PC-3 (cell line): ENCODE results near the gene GAD2. TPM values are rescaled to one million over a fixed set of nuclear protein-coding genes. Genes with fewer than 3 reads are reported as not detected.
A peak's percentile ranks its signal among the peaks of the same experiment; 100 is the strongest.
"Not testable (repeated sequence)": the region's sequence is repeated elsewhere in the genome, so short reads cannot be mapped to it uniquely, and the experiment has no call there.

ENCODE experiments used
- ATAC-seq: fragments of 200-7000 bp; cut with Tn5 transposase; 2 replicates; pipeline ENCODE4 v1.9.1; 2020; ENCODE audit warnings: mild to moderate bottlenecking, moderate library complexity
- BruUV-seq: library from RNA; stranded (reverse); fragments of 400-500 nt; replicated peaks from 2 replicates; lab custom pipeline; 2021; lab: Mats Ljungman, UMichigan
- CTCF ChIA-PET: fragments of 300-600 bp; sonication (Branson Sonifier 250); formaldehyde crosslinking; loops from one replicate; lab custom pipeline; 2022; ENCODE audit warnings: antibody characterized with exemption; lab: Charles Lee
- POLR2A ChIA-PET: fragments of 300-600 bp; sonication (Branson Sonifier 250); formaldehyde crosslinking; loops from one replicate; lab custom pipeline; 2022; ENCODE audit warnings: antibody characterized with exemption; ENCODE audit not compliant: unreplicated experiment; lab: Charles Lee
- DNase-seq: peaks from one replicate; pipeline ENCODE4 v3.0.0-alpha.2; 2015
- H2AFZ ChIP-seq: fragments of 300-600 bp; sonication (generic); 2 replicates; pipeline ENCODE4 v1.6.0; 2016; ENCODE audit warnings: antibody characterized with exemption, low read length
- H3F3A ChIP-seq: fragments of 300-600 bp; sonication (generic); one replicate; pipeline ENCODE4 v1.6.0; 2017; ENCODE audit warnings: antibody characterized with exemption, low read length, control low read depth, mild to moderate bottlenecking; ENCODE audit not compliant: unreplicated experiment
- H3K27ac ChIP-seq: fragments of 300-600 bp; sonication (generic); 2 replicates; pipeline ENCODE4 v1.5.1; 2016; ENCODE audit warnings: mild to moderate bottlenecking, low read length
- H3K27me3 ChIP-seq: fragments of 300-600 bp; sonication (generic); 2 replicates; pipeline ENCODE4 v1.6.1; 2016; ENCODE audit warnings: low read length, mixed read lengths
- H3K36me3 ChIP-seq: fragments of 300-600 bp; sonication (generic); 2 replicates; pipeline ENCODE4 v1.6.1; 2016; ENCODE audit warnings: low read depth, mixed run types, low read length, mixed read lengths
- H3K4me1 ChIP-seq: fragments of 300-600 bp; sonication (generic); 2 replicates; pipeline ENCODE4 v1.5.1; 2016; ENCODE audit warnings: low read length; ENCODE audit not compliant: insufficient read depth
- H3K4me2 ChIP-seq: fragments of 300-600 bp; sonication (generic); 2 replicates; pipeline ENCODE4 v1.6.0; 2016; ENCODE audit warnings: low read length
- H3K4me3 ChIP-seq: fragments of 300-600 bp; sonication (generic); 2 replicates; pipeline ENCODE4 v1.5.1; 2016; ENCODE audit warnings: mild to moderate bottlenecking, low read length, mixed read lengths
- H3K79me2 ChIP-seq: fragments of 300-600 bp; sonication (generic); 2 replicates; pipeline ENCODE4 v1.6.1; 2017; ENCODE audit warnings: low read length, mixed read lengths
- H3K9ac ChIP-seq: fragments of 300-600 bp; sonication (generic); 2 replicates; pipeline ENCODE4 v1.6.0; 2016; ENCODE audit warnings: mild to moderate bottlenecking, low read length
- H3K9me2 ChIP-seq: fragments of 300-600 bp; sonication (generic); replicated peaks from 2 replicates; pipeline ENCODE4 v1.6.1; 2016; ENCODE audit warnings: mixed run types, low read length, mixed read lengths
- H3K9me3 ChIP-seq: fragments of 300-600 bp; sonication (generic); 2 replicates; pipeline ENCODE4 v1.6.1; 2016; ENCODE audit warnings: low read length, mixed read lengths
- H4K20me1 ChIP-seq: fragments of 300-600 bp; sonication (generic); 2 replicates; pipeline ENCODE4 v1.6.1; 2016; ENCODE audit warnings: low read length, mixed read lengths
- EZH2 ChIP-seq: fragments of 300-600 bp; sonication (generic); IDR thresholded peaks from one replicate; pipeline ENCODE4 v1.6.1; 2017; ENCODE audit warnings: antibody characterized with exemption, mild to moderate bottlenecking, low read length; ENCODE audit not compliant: unreplicated experiment
- EZH2phosphoT487 ChIP-seq: fragments of 300-600 bp; sonication (generic); IDR thresholded peaks from 2 replicates; pipeline ENCODE4 v1.6.1; 2018; ENCODE audit warnings: mild to moderate bottlenecking, antibody characterized with exemption, low read length, borderline replicate concordance
- intact Hi-C: fragments of 100-400 bp; cut with micrococcal nuclease; formaldehyde crosslinking; loops from 2 replicates; pipeline ENCODE4 v1.9.0; 2023
- total RNA-seq: library from RNA; depleted of rRNA; stranded (reverse); fragments of >200 nt; gene quantifications from 2 replicates; pipeline ENCODE4 v1.2.3, GENCODE V29; 2014
- TF ChIP-seq, protein P1 (sequence below): fragments of 300-600 bp; sonication (generic); conservative IDR thresholded peaks from 2 replicates; pipeline ENCODE4 v1.5.1; 2017; ENCODE audit warnings: antibody characterized with exemption, low read depth, mild to moderate bottlenecking, low read length

GAD2 gene
- total RNA-seq, 1 experiment from 2014 or later: not detected

DNA sequence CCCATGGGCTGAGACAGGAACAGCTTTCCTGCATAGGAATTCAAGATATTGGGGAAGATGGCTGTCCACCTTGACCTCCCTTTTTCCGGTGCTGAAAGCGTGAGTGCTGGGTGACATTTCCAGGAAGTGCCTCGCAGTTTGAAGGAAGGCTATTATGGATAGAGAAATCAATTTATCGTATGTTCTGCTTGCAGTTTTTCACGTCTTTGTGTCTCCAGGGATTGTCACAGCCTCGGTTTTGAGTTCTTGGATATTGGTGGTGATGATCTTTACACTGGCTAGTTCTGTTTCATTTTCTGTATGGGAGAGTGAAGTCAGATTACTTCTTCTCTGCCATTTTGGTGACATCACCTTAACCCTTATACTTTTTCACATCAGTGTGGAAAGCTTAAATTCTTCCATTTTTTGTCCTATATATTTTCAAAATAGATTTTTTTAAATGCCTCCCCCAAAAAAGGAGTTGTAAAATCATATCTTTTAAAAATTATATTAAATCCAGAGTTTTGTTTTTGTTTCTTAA, 119.1 kb downstream of the GAD2 start:
- H3K79me2 ChIP-seq: no peaks in the 10 kb centered on the region
- H3K4me2 ChIP-seq: peak overlapping the region; percentile 72
- H3K9me2 ChIP-seq: no peaks in the 10 kb centered on the region
- no peak for ATAC-seq
- no TSS peak for BruUV-seq
- H3F3A ChIP-seq: no peaks in the 10 kb centered on the region
- no peak for DNase-seq
- TF ChIP-seq EZH2phosphoT487: no peak
- TF ChIP-seq, protein P1, sequence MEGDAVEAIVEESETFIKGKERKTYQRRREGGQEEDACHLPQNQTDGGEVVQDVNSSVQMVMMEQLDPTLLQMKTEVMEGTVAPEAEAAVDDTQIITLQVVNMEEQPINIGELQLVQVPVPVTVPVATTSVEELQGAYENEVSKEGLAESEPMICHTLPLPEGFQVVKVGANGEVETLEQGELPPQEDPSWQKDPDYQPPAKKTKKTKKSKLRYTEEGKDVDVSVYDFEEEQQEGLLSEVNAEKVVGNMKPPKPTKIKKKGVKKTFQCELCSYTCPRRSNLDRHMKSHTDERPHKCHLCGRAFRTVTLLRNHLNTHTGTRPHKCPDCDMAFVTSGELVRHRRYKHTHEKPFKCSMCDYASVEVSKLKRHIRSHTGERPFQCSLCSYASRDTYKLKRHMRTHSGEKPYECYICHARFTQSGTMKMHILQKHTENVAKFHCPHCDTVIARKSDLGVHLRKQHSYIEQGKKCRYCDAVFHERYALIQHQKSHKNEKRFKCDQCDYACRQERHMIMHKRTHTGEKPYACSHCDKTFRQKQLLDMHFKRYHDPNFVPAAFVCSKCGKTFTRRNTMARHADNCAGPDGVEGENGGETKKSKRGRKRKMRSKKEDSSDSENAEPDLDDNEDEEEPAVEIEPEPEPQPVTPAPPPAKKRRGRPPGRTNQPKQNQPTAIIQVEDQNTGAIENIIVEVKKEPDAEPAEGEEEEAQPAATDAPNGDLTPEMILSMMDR: no peak
- no peak for TF ChIP-seq EZH2
- H4K20me1 ChIP-seq: no peaks in the 10 kb centered on the region
- no peak overlapping the region for H3K27ac ChIP-seq
- H3K9ac ChIP-seq: no peak overlapping the region
- H3K4me1 ChIP-seq: no peaks in the 10 kb centered on the region
- intact Hi-C loops: loop anchor here (1.0 to 10.0 kb wide), 2 partner anchors 222 to 539 kb away; no protein-coding TSS in a partner anchor
- CTCF ChIA-PET: no interaction called here
- no peaks in the 10 kb centered on the region for H3K36me3 ChIP-seq
- POLR2A ChIA-PET: no interaction called here
- H3K27me3 ChIP-seq: peaks cover 16% of the 10 kb centered on the region
- H2AFZ ChIP-seq: peak overlapping the region; percentile 35; the same call in 1 of the 2 replicates
- H3K9me3 ChIP-seq: no peaks in the 10 kb centered on the region
- H3K4me3 ChIP-seq: 0 out of 2 replicates have a peak overlapping the region, but pooled peaks have one; percentile 28

DNA sequence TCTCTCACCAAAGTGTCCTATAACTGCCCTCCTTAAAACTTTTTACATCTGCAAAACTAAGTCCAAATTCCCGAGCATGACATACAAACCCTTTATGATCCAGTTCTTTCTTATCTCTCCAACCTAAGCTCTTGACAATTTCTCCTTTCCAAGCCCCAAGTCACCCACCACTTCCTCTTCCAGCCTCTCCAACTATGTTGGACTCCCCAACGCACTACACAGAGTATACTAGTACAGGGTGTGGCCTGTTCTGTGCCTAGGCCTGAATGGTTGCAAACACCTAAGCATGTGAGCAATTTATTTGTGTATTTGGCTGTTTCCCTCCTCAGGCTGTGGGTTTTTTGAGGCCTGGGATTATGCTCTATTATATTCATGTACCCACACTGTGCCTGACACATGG, 120.4 kb downstream of the GAD2 start:
- Histone ChIP-seq H3K27ac (no peak overlapping the region), H3K9me2 (no peaks in the 10 kb centered on the region), H4K20me1 (no peaks in the 10 kb centered on the region), H3K4me3 (no peak overlapping the region), H3K36me3 (no peaks in the 10 kb centered on the region), H3K4me1 (no peaks in the 10 kb centered on the region), H3K9ac (no peak overlapping the region), H3K27me3 (peaks cover 12% of the 10 kb centered on the region), H3F3A (no peaks in the 10 kb centered on the region), H2AFZ (no peak overlapping the region), H3K79me2 (no peaks in the 10 kb centered on the region), H3K4me2 (no peak overlapping the region), H3K9me3 (no peaks in the 10 kb centered on the region)
- POLR2A ChIA-PET: no interaction called here
- intact Hi-C loops: loop anchor here (10.0 kb wide), 1 partner anchor 538 kb away; no protein-coding TSS in a partner anchor
- TF ChIP-seq EZH2phosphoT487: no peak
- TF ChIP-seq EZH2: no peak
- TF ChIP-seq, protein P1: no peak
- DNase-seq (no peak), ATAC-seq (no peak)
- CTCF ChIA-PET: no interaction called here
- no TSS peak for BruUV-seq

DNA sequence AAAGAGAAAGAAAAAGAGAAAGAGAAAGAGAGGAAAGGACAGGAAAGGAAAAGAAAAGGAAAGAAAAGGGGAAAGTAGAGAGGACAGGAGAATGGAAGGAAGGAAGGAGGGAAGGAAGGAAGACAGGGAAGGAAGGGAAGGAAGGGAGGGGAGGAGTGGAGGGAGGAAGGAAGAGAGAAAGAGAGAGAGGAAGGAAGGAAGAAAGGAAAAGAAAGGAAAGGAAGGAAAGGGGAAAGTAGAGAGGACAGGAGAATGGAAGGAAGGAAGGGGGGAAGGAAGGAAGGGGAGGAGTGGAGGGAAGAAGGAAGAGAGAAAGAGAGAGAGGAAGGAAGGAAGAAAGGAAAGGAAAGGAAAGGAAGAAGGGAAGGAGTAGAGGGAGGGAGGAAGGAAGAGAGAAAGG, 125.1 kb downstream of the GAD2 start:
- no peak overlapping the region for H3K4me2 ChIP-seq
- BruUV-seq: no TSS peak
- ATAC-seq (no peak), DNase-seq (no peak)
- ChIA-PET CTCF (no interaction called here), POLR2A (no interaction called here)
- intact Hi-C loops: no loop called here
- peaks cover 12% of the 10 kb centered on the region; the same call in 1 of the 2 replicates for H3K27me3 ChIP-seq
- TF ChIP-seq EZH2 (no peak), EZH2phosphoT487 (no peak)
- TF ChIP-seq, protein P1: no peak
- H3K79me2 ChIP-seq: no peaks in the 10 kb centered on the region
- H3K36me3 ChIP-seq: no peaks in the 10 kb centered on the region
- H3K4me1 ChIP-seq: no peaks in the 10 kb centered on the region
- no peaks in the 10 kb centered on the region for H3K9me3 ChIP-seq
- H4K20me1 ChIP-seq: no peaks in the 10 kb centered on the region
- H3F3A ChIP-seq: no peaks in the 10 kb centered on the region
- no peak overlapping the region for H3K9ac ChIP-seq
- H3K9me2 ChIP-seq: no peaks in the 10 kb centered on the region
- no peak overlapping the region for H3K27ac ChIP-seq
- H3K4me3 ChIP-seq: no peak overlapping the region
- no peak overlapping the region for H2AFZ ChIP-seq

DNA sequence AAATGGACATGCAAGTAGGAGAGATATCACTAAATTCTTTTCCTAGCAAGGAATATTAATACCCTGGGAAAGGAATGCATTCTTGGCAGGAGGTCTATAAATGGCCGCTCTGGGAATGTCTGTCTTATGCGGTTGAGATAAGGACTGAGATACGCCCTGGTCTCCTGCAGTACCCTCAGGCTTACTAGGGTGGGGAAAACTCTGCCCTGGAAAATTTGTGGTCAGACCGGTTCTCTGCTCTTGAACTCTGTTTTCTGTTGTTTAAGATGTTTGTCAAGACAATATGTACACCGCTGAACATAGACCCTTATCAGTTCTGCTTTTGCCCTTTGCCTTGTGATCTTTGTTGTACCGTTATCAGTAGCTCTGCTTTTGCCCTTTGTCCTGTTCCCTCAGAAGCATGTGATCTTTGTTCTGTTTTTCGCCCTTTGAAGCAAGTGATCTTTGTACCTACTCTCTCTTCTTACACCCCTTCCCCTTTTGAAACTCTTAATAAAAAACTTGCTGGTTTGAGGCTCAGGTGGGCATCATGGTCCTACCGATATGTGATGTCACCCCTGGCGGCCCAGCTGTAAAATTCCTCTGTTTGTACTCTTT, 132.3 kb downstream of the GAD2 start:
- H3K4me1 ChIP-seq, H4K20me1 ChIP-seq, ATAC-seq, CTCF ChIA-PET, H3K9ac ChIP-seq, H3K27me3 ChIP-seq, H3K36me3 ChIP-seq, BruUV-seq, H3K27ac ChIP-seq, H3F3A ChIP-seq, H2AFZ ChIP-seq, H3K9me3 ChIP-seq, POLR2A ChIA-PET, DNase-seq, H3K4me2 ChIP-seq, H3K79me2 ChIP-seq, H3K9me2 ChIP-seq, H3K4me3 ChIP-seq, intact Hi-C loops: not testable (repeated sequence)
